GM13977 (cell line): Measurements from ENCODE around the gene LBX2.

Experiments
- DNase-seq: peaks from one replicate; pipeline ENCODE4 v3.0.0; 2012; ENCODE audit warnings: low spot score
- in situ Hi-C: fragments of 300-500 bp; cut with MboI; formaldehyde crosslinking; loops from one replicate; pipeline ENCODE4 v1.12.0; 2022; ENCODE audit warnings: low sequenced_read_pairs, low pct_unique_long_range_greater_than_20kb, mixed read lengths, inconsistent platforms; ENCODE audit not compliant: unreplicated experiment
- TF ChIP-seq, protein P1 (sequence below): IDR thresholded peaks from 2 replicates; pipeline ENCODE4 v1.5.1; 2012; ENCODE audit warnings: mild to moderate bottlenecking, control low read depth; ENCODE audit not compliant: insufficient read depth; ENCODE audit errors: extremely low read depth, missing control alignments

Gene LBX2

GRCh38 chr2:74499940-74500577, 656 bp upstream of the LBX2 start:
- in situ Hi-C loops = loop anchor here (25.0 kb wide), 1 partner anchor 87 kb away; no protein-coding TSS in a partner anchor
- TF ChIP-seq, protein P1, sequence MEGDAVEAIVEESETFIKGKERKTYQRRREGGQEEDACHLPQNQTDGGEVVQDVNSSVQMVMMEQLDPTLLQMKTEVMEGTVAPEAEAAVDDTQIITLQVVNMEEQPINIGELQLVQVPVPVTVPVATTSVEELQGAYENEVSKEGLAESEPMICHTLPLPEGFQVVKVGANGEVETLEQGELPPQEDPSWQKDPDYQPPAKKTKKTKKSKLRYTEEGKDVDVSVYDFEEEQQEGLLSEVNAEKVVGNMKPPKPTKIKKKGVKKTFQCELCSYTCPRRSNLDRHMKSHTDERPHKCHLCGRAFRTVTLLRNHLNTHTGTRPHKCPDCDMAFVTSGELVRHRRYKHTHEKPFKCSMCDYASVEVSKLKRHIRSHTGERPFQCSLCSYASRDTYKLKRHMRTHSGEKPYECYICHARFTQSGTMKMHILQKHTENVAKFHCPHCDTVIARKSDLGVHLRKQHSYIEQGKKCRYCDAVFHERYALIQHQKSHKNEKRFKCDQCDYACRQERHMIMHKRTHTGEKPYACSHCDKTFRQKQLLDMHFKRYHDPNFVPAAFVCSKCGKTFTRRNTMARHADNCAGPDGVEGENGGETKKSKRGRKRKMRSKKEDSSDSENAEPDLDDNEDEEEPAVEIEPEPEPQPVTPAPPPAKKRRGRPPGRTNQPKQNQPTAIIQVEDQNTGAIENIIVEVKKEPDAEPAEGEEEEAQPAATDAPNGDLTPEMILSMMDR = no peak
- DNase-seq = peak; percentile 37

GRCh38 chr2:74498500-74499266, 720 bp downstream of the LBX2 start:
- peak; percentile 56 for DNase-seq
- TF ChIP-seq, protein P1 = no peak
- in situ Hi-C loops = loop anchor here (25.0 kb wide), 1 partner anchor 89 kb away; no protein-coding TSS in a partner anchor

DNA sequence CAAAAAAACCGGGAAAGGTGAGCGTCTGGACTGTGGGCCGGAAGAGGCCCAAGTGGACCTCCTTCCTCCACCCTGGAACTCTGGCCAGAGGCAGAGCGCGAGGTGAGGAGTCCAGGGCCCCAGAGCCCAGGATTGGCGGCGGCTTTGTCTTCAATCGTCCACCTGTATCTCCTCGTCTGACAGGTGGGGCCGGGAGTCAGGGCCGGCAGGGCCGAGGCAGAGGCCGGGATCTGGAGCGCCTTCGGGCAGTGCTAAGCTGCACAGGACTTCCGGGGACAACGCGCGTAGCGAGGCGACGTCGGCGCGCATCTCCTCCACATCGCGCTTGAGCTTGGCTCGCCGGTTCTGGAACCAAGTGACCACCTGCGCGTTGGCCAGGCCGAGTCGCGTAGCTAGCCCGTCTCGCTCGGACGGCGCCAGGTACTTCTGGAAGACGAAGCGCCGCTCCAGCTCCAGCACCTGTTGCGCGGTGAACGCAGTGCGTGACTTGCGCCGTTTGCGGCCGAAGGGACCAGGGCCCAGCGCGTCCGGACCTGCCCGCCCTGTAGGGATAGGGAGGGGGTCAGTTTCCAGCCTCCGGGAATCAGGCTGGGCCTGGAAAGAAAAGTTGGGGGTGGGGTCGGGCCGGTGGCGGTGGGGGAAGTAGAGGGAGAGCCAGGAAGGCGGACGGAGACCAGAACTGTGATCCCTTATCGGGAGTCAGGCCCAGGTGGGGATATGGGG, 1.5 kb downstream of the LBX2 start:
- in situ Hi-C loops = loop anchor here (25.0 kb wide), 1 partner anchor 89 kb away; no protein-coding TSS in a partner anchor
- no peak for DNase-seq
- TF ChIP-seq, protein P1 = no peak

DNA sequence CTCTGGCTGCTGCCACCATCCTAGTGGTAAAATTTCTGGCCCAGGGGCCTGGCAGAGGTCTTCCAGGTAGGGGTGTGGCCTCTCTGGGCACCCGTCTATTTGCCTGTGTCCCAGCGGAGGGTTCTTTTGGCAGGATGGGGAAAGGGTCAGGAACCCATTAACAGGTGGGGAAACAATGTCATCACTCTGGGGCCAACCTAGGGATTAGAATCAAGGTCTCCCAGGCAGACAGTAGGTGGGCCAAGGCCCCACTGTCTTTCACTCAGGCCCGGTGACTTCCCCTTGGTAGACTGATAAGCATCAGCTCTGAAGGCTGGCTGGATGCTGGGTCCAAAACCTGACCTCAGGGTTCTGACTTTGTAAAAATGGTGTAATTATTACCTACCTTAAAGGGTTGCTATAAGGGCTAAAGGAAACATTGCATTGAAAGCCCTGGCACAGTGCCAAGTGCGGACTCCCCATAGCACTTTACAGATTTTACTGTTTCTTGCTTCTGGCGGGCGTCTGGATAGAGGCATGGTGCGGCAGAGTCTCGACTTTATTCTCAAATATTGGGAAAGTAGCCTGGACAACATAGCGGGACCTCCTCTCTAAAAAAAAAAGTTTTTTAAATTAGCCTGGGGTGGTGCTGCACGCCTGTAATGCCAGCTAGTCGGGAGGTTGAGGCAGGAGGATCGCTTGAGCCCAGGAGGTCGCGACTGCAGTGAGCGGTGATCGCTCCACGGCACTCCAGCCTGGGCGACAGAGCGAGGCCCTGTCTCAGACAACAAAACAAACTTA, 2.2 kb downstream of the LBX2 start:
- in situ Hi-C loops = loop anchor here (25.0 kb wide), 1 partner anchor 90 kb away; no protein-coding TSS in a partner anchor
- DNase-seq = no peak
- TF ChIP-seq, protein P1 = no peak

DNA sequence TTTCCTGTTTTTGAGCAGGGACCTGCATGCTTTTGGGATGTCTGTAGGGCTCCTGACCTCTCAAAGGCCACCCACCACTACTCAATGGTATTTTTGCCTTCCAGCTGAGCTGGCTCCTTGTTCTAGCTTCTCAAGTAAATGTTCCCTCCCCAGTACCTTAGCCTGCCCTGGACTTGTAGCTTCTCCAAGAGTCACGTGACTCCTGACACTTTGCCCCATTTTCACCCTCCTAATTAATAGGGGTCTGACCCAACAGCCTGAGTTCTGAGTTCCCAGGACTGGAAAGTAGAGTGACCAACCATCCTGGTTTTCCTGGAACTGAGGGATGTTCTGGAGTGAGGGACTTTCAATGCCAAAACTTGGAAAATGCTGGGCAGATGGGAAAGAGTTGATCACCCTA, 4.0 kb downstream of the LBX2 start:
- in situ Hi-C loops = loop anchor here (25.0 kb wide), 1 partner anchor 92 kb away; no protein-coding TSS in a partner anchor
- TF ChIP-seq, protein P1 = no peak
- no peak for DNase-seq
